NCI-H2029 (cell line): ENCODE data around the gene MBD3L3.
A peak's percentile ranks its signal among the peaks of the same experiment; 100 is the strongest.
"Not testable (repeated sequence)": the region's sequence is repeated elsewhere in the genome, so short reads cannot be mapped to it uniquely, and the experiment has no call there.

ENCODE experiments used
- DNase-seq: peaks from one replicate; lab custom pipeline; 2025; lab: John Stamatoyannopoulos, UW

Gene MBD3L3

GRCh38 chr19:7058576-7058975, at the start of gene MBD3L3:
Gene MBD3L3 (minus strand): TSS chr19:7058676. CDS start chr19:7058605, 71 bp downstream.
- not testable (repeated sequence) for DNase-seq

DNA sequence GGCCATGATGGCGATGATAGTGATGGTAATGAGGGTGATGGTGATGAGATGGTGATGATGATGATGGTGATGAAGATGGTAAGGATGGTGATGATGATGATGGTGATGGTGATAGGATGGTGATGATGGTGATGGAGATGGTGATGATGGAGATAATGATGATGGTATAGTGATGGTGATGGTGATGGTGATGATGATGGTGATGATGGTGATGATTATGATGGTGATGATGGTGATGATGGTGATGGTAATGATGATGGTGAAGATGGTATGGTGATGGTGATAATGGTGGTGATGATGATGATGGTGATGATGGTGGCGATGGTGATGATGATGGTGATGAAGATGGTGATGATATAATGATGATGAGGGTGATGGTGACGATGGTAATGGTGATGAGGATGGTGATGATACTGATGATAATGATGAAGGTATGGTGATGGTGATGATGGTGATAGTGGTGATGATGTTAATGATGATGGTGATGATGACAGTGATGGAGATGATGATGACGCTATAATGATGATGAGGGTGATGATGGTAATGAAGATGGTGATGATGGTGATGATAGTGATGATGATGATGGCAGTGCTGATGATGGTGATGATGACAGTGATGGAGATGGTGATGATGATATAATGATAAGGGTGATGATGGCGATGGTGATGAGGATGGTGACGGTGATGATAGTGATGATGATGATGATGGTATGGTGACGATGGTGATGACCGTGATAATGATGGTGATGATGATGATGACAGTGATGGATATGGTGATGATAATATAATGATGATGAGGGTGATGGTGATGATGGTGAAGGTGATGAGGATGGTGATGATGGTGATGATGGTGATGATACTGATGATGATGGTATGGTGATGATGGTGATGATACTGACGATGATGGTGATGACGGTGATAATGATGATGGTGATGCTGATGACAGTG, 48.5 kb upstream of the MBD3L3 start:
- DNase-seq, result no peak

DNA sequence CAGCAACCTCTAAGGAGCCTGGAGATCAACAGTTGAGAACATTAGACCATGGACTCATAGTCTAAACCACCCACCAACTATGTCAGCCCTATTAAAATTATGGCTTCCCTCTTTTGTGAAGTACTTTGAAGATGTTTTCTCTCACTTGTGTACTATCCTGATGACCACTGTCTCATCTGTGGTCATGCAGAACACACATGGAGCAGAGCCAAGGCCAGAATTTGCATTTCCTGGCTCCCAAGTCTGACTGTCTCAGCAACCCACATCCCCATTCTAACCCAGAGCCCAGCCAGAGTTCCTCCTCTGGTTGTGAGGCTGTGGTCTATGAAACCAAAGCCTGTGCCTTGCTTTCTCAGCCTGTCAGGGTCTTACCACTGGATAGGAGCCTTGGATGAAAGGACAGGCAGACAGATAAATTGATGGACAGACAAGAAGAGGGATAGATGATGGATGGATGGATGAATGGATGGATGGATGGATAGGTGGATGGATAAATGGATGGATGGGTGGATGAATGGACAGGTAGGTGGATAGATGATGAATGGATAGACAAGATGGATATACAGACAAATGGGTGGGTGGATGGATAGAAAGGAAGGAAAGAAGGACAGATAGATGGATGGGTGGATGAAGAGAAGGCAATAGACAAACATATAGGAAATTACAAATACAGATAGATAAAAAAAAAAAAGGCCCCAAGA, 46.4 kb upstream of the MBD3L3 start:
- DNase-seq, result no peak

DNA sequence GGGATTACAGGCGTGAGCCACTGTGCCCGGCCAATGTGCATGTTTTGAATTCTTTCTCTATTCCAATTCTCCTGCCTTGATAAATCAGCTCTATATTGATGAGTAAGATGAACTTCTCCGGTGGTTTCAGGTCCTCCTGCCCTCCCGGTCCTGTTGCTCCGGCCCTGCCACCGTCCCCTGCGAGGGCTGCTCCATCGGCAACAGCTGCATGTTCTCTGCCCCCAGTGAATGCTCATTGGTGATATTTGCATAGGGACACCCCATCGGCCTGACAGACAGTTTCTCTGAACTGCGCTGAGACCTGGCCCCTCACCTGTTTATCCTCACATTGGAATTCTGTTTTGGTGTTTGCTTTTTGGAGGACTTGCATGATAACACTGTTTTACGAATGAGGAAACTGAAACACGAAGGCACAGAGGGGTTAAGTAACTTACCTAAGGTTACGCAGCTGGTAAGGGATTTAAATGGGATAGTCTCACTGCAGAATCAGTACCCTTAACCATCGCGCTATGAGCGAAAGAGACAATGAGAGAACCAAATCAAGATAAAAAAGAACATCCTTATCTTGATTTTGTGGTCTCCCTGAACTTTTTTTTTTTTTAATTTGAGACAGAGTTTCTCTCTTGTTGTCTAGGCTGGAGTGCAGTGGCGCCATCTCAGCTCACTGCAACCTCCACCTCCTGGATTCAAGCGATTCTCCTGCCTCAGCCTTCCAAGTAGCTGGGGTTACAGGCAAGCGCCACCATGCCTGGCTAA, 43.2 kb upstream of the MBD3L3 start:
- DNase-seq, result no peak

DNA sequence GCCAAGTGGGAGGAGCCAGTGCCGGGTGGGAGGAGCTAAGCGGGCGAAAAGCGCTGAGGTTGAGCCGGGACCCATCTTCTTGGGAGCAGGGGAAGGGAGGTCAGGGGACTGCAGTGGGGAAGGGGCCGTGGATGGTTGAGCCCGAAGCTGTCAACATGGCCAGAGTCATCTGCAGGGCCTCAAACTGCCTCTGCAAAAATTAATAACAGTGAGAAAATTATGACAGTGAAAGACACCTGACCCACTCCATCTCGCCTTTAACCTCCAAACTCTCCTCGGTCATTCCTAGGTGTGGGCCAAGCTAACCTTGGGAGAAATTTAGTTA, 41.1 kb upstream of the MBD3L3 start:
- DNase-seq, result no peak

DNA sequence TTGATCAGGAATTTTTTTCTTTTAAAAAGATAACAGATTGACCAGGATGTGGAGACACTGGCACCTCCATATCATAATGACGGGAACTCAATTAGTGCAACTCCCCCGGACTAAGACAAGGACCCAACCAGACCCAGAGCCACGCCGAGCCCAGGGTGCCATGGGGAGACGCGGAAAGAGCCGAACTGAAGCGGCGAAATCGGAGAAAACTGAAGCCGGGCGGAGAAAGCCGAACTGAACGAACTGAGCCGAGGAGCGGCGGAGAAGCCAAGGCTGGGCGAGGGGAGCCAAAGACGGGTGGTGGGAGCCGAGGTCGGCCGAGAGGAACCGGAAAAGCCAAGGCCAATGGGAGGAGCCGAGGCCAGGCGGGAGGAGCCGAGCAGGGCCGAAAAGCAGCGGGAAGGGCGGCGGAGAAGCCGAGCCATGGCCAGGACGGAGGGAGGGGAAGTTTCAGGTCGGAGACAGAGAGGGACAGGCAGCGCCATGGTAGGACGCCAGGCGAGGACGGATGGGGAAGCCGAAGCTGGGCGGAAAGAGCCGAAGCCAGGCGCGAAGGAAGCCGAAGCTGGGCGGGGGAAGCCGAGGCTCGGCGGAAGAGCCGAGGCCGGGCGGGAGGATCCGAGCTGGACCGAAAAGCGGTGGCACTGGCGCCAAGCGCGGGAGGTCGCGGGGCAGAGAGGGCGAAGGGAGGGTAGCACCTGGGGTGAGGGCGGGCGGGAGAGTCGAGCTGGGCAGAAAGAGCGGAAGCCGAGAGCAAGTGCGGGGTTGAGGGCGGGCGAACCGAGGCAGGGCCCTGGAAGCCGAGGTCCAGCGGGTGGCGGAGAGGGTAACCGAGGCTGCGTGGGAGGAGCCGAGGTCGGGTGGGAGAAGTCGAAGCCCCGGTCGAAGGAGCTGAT, 40.5 kb upstream of the MBD3L3 start:
- peak; percentile 93 for DNase-seq

DNA sequence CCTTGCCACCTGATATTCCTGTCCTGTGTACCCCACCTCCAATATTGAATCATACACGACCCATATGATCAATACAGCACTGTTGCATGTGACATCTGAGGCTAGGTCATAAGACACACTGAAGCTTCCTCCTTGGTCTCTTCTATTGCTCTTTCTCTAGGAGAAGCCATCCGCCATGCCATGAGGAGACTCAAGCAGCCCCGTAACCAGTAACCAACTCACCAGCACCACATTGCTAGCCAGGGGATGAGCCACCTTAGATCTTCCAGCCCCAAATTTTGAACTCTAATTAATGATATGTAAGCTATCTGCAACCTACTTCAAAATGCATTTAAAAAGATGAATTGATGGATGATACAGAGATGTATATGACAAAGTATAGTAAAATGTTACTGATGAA, 39.6 kb upstream of the MBD3L3 start:
- DNase-seq, result no peak

- no peak for DNase-seq
Measured at GRCh38 chr19:7088999-7089398, 30.5 kb upstream of the MBD3L3 start.

DNA sequence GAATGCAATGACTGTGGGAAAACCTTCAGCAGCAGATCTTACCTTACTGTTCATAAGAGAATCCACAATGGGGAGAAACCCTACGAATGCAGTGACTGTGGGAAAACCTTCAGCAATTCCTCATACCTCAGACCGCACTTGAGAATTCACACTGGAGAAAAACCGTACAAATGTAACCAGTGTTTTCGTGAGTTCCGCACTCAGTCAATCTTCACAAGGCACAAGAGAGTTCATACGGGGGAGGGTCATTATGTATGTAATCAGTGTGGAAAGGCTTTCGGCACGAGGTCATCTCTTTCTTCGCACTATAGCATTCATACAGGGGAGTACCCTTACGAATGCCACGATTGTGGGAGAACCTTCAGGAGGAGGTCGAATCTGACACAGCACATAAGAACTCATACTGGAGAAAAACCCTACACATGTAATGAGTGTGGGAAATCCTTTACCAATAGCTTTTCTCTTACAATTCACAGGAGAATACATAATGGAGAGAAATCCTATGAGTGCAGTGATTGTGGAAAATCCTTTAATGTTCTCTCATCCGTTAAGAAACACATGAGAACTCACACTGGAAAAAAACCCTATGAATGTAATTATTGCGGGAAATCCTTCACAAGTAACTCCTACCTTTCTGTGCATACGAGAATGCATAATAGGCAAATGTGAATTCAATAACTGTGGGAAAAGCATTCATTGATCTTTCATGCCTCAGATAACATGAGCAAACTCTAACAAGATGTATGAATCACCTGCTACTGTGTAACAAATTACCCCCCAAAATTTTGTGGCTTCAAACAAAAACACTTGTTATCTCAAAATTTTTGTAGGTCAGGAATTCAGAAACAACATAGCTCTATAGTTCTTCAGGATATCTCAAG, 24.8 kb upstream of the MBD3L3 start:
- DNase-seq, result no peak

- no peak for DNase-seq
Measured at GRCh38 chr19:7078008-7078407, 19.5 kb upstream of the MBD3L3 start.

DNA sequence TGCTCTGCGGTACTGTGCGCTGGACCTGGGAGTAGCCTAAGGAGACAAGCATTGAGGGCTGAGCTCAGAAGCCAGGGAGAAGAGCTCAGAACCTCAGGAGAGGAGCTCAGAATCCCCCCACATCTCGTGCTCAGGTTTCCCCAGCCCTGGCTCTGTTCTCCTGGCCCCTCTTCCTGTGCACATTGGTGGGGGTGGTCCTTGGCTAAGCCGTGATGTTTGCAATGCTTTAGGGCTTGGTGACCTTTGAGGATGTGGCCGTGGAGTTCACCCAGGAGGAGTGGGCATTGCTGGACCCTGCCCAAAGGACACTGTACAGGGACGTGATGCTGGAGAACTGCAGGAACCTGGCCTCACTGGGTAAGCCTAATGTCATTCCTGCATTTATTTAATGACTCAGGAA, 17.7 kb upstream of the MBD3L3 start:
- DNase-seq, result no peak

GRCh38 chr19:7074705-7075282, 16.3 kb upstream of the MBD3L3 start:
- no peak for DNase-seq

- no peak for DNase-seq
Measured at GRCh38 chr19:7072541-7072940, 14.1 kb upstream of the MBD3L3 start.

DNA sequence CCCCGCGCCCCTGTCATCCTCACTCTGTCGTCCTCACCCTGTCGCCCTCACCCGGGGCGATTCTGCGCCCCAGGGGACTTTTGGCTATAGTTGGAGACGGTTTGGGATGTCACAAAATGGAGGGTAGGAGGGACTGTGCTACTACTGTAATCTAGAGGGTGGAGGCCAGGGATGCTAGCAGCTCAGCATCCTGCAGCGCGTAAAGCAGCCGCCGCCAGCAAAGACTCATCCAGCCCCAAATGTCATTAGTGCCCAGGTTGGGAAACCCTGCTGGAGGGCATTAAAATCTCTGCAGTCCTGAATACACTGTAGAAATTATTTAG, 11.4 kb upstream of the MBD3L3 start:
- DNase-seq, result no peak

DNA sequence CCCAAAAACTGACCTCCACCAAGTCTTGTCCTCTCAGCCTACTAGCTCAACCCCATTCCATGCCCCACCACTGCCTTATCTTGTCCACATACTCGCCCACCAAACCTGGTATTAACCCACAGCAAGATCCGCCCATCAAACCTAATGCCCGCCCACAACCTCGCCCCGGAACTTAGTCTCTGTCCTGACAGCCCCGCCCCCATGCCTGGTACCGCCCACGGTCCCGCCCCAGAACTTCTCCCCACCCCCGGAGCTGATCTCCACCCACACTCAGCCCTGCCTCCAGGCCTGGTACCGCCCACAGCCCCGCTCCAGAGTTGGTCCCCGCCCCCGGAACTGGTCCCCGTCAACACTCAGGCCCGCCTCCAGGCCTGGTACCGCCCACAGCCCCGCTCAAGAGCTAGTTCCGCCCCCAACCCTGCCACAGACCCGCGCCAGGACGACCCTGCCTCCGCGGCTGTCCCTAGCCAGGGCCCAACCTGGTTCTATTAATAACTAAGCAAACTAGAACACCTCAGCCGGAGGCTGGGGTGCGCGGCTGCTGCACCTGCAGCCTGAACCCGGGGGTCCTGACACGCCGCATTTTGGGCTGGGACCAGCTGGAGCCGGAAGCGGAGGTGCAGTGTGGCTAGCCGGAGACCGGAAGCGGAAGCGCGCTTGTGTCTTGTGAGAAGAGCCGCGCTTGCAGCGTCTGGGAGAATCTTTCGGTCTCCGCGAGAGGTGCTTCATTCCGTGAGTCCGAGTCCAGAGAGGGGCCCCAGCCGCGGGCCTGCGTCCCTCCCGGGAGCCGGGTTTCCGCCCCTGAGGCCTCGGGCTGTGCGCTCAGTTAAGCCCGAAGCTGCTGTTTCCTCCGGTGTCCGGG, 10.8 kb upstream of the MBD3L3 start, which contains the start of gene ZNF557:
TSS of gene ZNF557 (plus strand) at position 662 of the 862 bp plus-strand sequence. CDS start 5,372 bp downstream, outside the sequence.
- peak; percentile 95 for DNase-seq

DNA sequence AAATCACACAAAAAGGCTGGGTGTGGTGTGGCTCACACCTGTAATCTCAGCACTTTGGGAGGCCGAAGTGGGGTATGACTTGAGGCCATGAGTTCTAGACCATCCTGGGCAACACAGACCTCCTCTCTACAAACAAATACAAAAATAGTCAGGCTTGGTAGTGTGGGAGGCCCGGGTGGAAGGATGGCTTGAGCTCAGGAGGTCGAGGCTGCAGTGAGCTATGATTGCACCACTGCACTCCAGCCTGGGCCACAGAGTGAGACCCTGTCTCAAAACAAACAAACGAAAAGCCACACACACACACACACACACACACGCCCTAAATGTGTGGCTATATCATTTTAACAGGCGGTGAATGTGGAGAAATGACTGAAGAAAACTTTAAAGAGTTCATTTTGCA, 10.1 kb upstream of the MBD3L3 start:
- no peak for DNase-seq

- no peak for DNase-seq
Measured at GRCh38 chr19:7067716-7068115, 9.2 kb upstream of the MBD3L3 start.

DNA sequence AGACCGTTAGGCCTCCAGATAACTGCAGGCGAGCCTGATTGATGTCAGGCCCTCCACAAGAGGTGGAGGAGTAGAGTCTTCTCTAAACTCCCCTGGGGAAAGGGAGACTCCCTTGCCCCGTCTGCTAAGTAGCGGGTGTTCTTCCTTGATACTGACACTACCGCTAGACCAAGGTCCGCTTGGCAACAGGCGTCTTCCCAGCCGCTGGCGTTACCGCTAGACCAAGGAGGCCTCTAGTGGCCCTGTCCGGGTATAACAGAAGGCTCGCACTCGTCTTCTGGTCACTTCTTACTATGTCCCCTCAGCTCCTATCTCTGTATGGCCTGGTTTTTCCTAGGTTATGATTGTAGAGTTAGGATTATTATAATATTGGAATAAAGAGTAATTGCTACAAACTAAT, 8.6 kb upstream of the MBD3L3 start:
- DNase-seq, result not testable (repeated sequence)

DNA sequence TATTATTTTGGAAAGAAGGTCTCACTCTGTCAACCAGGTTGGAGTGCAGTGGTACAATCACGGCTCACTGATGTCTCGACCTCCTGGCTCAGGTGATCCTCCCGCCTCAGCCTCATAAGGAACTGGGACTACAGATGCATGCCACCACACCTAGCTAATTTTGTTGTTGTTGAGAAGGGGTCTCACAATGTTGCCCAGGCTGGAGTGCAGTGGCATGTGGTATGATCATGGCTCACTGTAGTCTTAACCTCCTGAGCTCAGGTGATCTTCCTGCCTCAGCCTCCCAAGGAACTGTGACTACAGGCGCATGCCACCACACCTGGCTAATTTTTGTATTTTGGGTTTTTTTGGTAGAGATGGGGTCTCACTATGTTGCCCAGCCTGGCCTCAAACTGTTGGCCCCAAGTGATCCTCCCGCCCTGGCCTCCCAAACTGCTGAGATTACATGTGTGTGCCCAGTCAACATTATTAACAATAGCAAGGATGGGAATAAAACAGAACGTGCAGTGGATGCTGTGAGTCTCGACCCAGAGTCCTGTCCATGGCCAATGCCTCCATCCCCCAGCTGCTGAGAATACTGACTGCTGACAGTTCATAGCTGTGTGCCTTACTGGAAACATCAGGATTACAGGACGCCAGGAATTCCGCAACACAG, 5.4 kb upstream of the MBD3L3 start:
- DNase-seq, result no peak
